Testis (tissue), 3 donors: ENCODE results near the gene TSHZ1. TPM values are rescaled to one million over a fixed set of nuclear protein-coding genes. Genes with fewer than 3 reads are reported as not detected.

ENCODE experiments used
- DNase-seq: peaks from one replicate; pipeline ENCODE4 v3.0.0-alpha.2; 2019
- H3K27ac ChIP-seq, 2 donors: fragments of 200-600 bp; sonication (generic); one replicate each; pipeline ENCODE4 v1.5.1; 2019
- H3K27me3 ChIP-seq: fragments of 200-600 bp; sonication (generic); one replicate; pipeline ENCODE4 v1.5.1; 2019
- H3K36me3 ChIP-seq: fragments of 200-600 bp; sonication (generic); one replicate; pipeline ENCODE4 v1.5.1; 2017; ENCODE audit warnings: low read depth; ENCODE audit errors: missing control alignments
- H3K4me1 ChIP-seq: fragments of 200-600 bp; sonication (generic); one replicate; pipeline ENCODE4 v1.5.1; 2019
- H3K4me3 ChIP-seq, 2 donors: fragments of 200-600 bp; sonication (generic); one replicate each; pipeline ENCODE4 v1.5.1; 2017 to 2019
- H3K9me3 ChIP-seq: fragments of 200-600 bp; sonication (generic); one replicate; pipeline ENCODE4 v1.5.1; 2017
- CTCF ChIP-seq, 3 experiments: fragments of 450-650 bp in 2 of 3; fragments of 200-600 bp in 1 of 3; sonication (generic) in 1 of 3; IDR thresholded peaks; one replicate each; pipeline ENCODE4 v1.5.1; 2016 to 2019; ENCODE audit warnings: antibody characterized with exemption in 3 of 3, mild to moderate bottlenecking in 2 of 3, moderate library complexity in 1 of 3
- POLR2A ChIP-seq: fragments of 450-650 bp; IDR thresholded peaks from one replicate; pipeline ENCODE4 v1.6.1; 2017; ENCODE audit warnings: antibody characterized with exemption, mild to moderate bottlenecking, moderate library complexity
- WGBS, 2 donors: methylation state at CpG; one replicate each; pipeline ENCODE4 v1.1.5; 2018; 5-methylcytosine and 5-hydroxymethylcytosine counted together
- intact Hi-C: fragments of 100-400 bp; cut with DNase I; formaldehyde crosslinking; loops from one replicate; pipeline ENCODE4 v1.15.1; 2023; ENCODE audit warnings: low total_unique reads
- polyA plus RNA-seq: library from polyadenylated mRNA; stranded (reverse); fragments of 350-450 nt; fragmentation: Illumina TruSeq; extraction: RNeasy Lipid Tissue Mini Kit (QIAGEN cat#74804); gene quantifications from one replicate; pipeline ENCODE4 v1.2.3, GENCODE V29; 2014; ENCODE audit warnings: low read depth, low replicate concordance; ENCODE audit not compliant: insufficient read depth
- total RNA-seq, 2 donors: library from RNA; depleted of rRNA; stranded (reverse); fragments of >200 nt; gene quantifications; one replicate each; pipeline ENCODE4 v1.2.3, GENCODE V29; 2016

TSHZ1 gene
- total and polyA plus RNA-seq, 3 donors from 2014 or later, result 12.8 to 36.2 (median 18.4) TPM

GRCh38 chr18:75189696-75190095, 20.9 kb upstream of the TSHZ1 start:
- Histone ChIP-seq H3K27ac (no peak overlapping the region), H3K4me3 (no peak overlapping the region), H3K4me1 (peaks cover 4% of the 10 kb centered on the region), H3K27me3 (no peaks in the 10 kb centered on the region), H3K36me3 (no peaks in the 10 kb centered on the region), H3K9me3 (no peaks in the 10 kb centered on the region)
- intact Hi-C loops, result no loop called here
- DNase-seq, result no peak
- TF ChIP-seq CTCF (IDR thresholded peaks at IDR 0.05) (no peak), POLR2A (no peak)
- WGBS, 2 donors, result 94 to 100% methylated on average over 2 to 6 of the region's 6 CpGs

- intact Hi-C loops, result no loop called here
- no peaks in the 10 kb centered on the region for H3K36me3 ChIP-seq
- no peak for DNase-seq
- H3K27ac ChIP-seq, result no peak overlapping the region
- TF ChIP-seq CTCF (IDR thresholded peaks at IDR 0.05), result no peak
- no peak for TF ChIP-seq POLR2A
- H3K4me3 ChIP-seq, result no peak overlapping the region
- H3K4me1 ChIP-seq, result peaks cover 5% of the 10 kb centered on the region
- WGBS, 2 donors, result 66 to 67% methylated on average over 7 of the region's 7 CpGs
- H3K9me3 ChIP-seq, result no peaks in the 10 kb centered on the region
- no peaks in the 10 kb centered on the region for H3K27me3 ChIP-seq
Measured at GRCh38 chr18:75192899-75193298, 17.7 kb upstream of the TSHZ1 start.

- H3K27ac ChIP-seq, result no peak overlapping the region
- no peaks in the 10 kb centered on the region for H3K36me3 ChIP-seq
- intact Hi-C loops, result no loop called here
- no peak for DNase-seq
- 27 to 44% methylated on average over 3 of the region's 3 CpGs for WGBS, 2 donors
- H3K4me1 ChIP-seq, result peaks cover 16% of the 10 kb centered on the region
- TF ChIP-seq CTCF (IDR thresholded peaks at IDR 0.05), result no peak
- no peaks in the 10 kb centered on the region for H3K27me3 ChIP-seq
- H3K9me3 ChIP-seq, result no peaks in the 10 kb centered on the region
- H3K4me3 ChIP-seq, result no peak overlapping the region
Measured at GRCh38 chr18:75198036-75198435, 12.6 kb upstream of the TSHZ1 start.

GRCh38 chr18:75199327-75199726, 11.3 kb upstream of the TSHZ1 start:
- peaks cover 29% of the 10 kb centered on the region for H3K4me1 ChIP-seq
- intact Hi-C loops, result no loop called here
- no peaks in the 10 kb centered on the region for H3K36me3 ChIP-seq
- TF ChIP-seq CTCF (IDR thresholded peaks at IDR 0.05) (no peak), POLR2A (no peak)
- no peaks in the 10 kb centered on the region for H3K27me3 ChIP-seq
- 77 to 83% methylated on average over 4 of the region's 4 CpGs for WGBS, 2 donors
- H3K27ac ChIP-seq, result no peak overlapping the region
- H3K9me3 ChIP-seq, result no peaks in the 10 kb centered on the region
- no peak for DNase-seq
- H3K4me3 ChIP-seq, result no peak overlapping the region

- Histone ChIP-seq H3K9me3 (no peaks in the 10 kb centered on the region), H3K27me3 (no peaks in the 10 kb centered on the region), H3K4me3 (no peak overlapping the region), H3K27ac (no peak overlapping the region), H3K36me3 (no peaks in the 10 kb centered on the region), H3K4me1 (peaks cover 29% of the 10 kb centered on the region)
- TF ChIP-seq POLR2A (no peak), CTCF (IDR thresholded peaks at IDR 0.05) (no peak)
- WGBS, 2 donors, result 89 to 92% methylated on average over 13 of the region's 13 CpGs
- intact Hi-C loops, result loop anchor here (10.0 kb wide), 2 partner anchors 55 to 285 kb away; no protein-coding TSS in a partner anchor
- no peak for DNase-seq
Measured at GRCh38 chr18:75200071-75200470, 10.5 kb upstream of the TSHZ1 start.
